ENCODE results near the gene CTH.

DNA sequence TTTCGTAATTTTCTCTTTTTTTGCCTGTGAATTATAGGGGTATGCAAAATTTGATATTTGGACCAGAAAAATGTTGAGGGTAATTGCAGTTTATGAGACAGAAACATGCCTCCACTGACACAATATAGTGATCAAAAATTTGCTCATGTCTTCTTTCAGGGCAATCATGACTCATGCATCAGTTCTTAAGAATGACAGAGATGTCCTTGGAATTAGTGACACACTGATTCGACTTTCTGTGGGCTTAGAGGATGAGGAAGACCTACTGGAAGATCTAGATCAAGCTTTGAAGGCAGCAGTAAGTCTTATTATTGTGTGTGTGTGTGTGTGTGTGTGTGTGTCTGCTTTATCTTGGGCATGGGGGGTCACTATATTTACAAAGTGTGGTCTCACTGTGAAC is 27.5 kb downstream of the CTH start:
- TF ChIP-seq, protein P1, sequence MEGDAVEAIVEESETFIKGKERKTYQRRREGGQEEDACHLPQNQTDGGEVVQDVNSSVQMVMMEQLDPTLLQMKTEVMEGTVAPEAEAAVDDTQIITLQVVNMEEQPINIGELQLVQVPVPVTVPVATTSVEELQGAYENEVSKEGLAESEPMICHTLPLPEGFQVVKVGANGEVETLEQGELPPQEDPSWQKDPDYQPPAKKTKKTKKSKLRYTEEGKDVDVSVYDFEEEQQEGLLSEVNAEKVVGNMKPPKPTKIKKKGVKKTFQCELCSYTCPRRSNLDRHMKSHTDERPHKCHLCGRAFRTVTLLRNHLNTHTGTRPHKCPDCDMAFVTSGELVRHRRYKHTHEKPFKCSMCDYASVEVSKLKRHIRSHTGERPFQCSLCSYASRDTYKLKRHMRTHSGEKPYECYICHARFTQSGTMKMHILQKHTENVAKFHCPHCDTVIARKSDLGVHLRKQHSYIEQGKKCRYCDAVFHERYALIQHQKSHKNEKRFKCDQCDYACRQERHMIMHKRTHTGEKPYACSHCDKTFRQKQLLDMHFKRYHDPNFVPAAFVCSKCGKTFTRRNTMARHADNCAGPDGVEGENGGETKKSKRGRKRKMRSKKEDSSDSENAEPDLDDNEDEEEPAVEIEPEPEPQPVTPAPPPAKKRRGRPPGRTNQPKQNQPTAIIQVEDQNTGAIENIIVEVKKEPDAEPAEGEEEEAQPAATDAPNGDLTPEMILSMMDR (conservative IDR thresholded peaks at IDR 0.05; ENCODE audit: low read depth, low read length): no peak
- TF ChIP-seq EZH2 (IDR thresholded peaks at IDR 0.05; ENCODE audit: low read length, unreplicated experiment) (no peak), EZH2phosphoT487 (IDR thresholded peaks at IDR 0.05; ENCODE audit: borderline replicate concordance, low read length) (no peak)

Data from PC-3 (cell line).